Transverse colon (tissue), 4 donors: ENCODE data around the gene VSX2.

Experiments
- POLR2A ChIP-seq: fragments of 450-650 bp; IDR thresholded peaks from one replicate; pipeline ENCODE4 v1.6.1; 2016; ENCODE audit warnings: antibody characterized with exemption, mild to moderate bottlenecking, moderate library complexity
- POLR2AphosphoS5 ChIP-seq, 3 donors: sonication (generic); formaldehyde crosslinking; IDR thresholded peaks; one replicate each; pipeline ENCODE4 v1.6.1; 2016; ENCODE audit warnings: antibody characterized with exemption in 3 of 3
- TF ChIP-seq, protein P1 (sequence below), 5 experiments: fragments of 200-600 bp in 3 of 5; fragments of 450-650 bp in 2 of 5; sonication (generic) in 3 of 5; IDR thresholded peaks; 1 replicate in 2 of 5; 2 replicates in 3 of 5; pipeline ENCODE4 v1.5.1; 2016 to 2017; ENCODE audit warnings: antibody characterized with exemption in 5 of 5, inconsistent platforms in 3 of 5, mild to moderate bottlenecking in 2 of 5, moderate library complexity in 1 of 5

GRCh38 chr14:74257078-74257940 is 18.1 kb downstream of the VSX2 start:
- TF ChIP-seq POLR2AphosphoS5 (IDR thresholded peaks at IDR 0.05) (no peak), POLR2A (no peak)
- TF ChIP-seq, protein P1, sequence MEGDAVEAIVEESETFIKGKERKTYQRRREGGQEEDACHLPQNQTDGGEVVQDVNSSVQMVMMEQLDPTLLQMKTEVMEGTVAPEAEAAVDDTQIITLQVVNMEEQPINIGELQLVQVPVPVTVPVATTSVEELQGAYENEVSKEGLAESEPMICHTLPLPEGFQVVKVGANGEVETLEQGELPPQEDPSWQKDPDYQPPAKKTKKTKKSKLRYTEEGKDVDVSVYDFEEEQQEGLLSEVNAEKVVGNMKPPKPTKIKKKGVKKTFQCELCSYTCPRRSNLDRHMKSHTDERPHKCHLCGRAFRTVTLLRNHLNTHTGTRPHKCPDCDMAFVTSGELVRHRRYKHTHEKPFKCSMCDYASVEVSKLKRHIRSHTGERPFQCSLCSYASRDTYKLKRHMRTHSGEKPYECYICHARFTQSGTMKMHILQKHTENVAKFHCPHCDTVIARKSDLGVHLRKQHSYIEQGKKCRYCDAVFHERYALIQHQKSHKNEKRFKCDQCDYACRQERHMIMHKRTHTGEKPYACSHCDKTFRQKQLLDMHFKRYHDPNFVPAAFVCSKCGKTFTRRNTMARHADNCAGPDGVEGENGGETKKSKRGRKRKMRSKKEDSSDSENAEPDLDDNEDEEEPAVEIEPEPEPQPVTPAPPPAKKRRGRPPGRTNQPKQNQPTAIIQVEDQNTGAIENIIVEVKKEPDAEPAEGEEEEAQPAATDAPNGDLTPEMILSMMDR (IDR thresholded peaks at IDR 0.05) = peak; percentile 51 to 99 (median 95)
